A549 (cell line): Measurements from ENCODE around the gene ANAPC7.

Experiments
- EP300 ChIP-seq, 2 experiments: fragments of >200 bp; sonication (Bioruptor Twin); formaldehyde crosslinking; IDR thresholded peaks; 2 replicates in 1 of 2; 3 replicates in 1 of 2; pipeline ENCODE4 v1.6.1; 2016 to 2017
- MAFK ChIP-seq: fragments of 450-650 bp; IDR thresholded peaks from 2 replicates; pipeline ENCODE4 v1.6.1; 2014; ENCODE audit not compliant: partially characterized antibody
- POLR2A ChIP-seq: IDR thresholded peaks from 2 replicates; pipeline ENCODE4 v1.6.1; 2012; ENCODE audit warnings: mild to moderate bottlenecking, low read length
- REST ChIP-seq: fragments of 200-600 bp; sonication (generic); IDR thresholded peaks from 2 replicates; pipeline ENCODE4 v1.6.1; 2016; ENCODE audit warnings: antibody characterized with exemption, mild to moderate bottlenecking, moderate library complexity
- ZNF302 ChIP-seq: fragments of 250-450 bp; sonication (Bioruptor Pico); IDR thresholded peaks from 2 replicates; pipeline ENCODE4 v1.9.0; 2021; ENCODE audit warnings: inconsistent platforms, mild to moderate bottlenecking, moderate library complexity
- TF ChIP-seq, protein P1 (sequence below): fragments of >200 bp; sonication (Bioruptor Twin); formaldehyde crosslinking; IDR thresholded peaks from 3 replicates; pipeline ENCODE4 v1.5.1; 2016
- TF ChIP-seq, protein P2 (sequence below): fragments of 250-450 bp; sonication (Bioruptor Pico); IDR thresholded peaks from 2 replicates; pipeline ENCODE4 v1.5.0; 2021; ENCODE audit warnings: mild to moderate bottlenecking, moderate library complexity, borderline replicate concordance

DNA sequence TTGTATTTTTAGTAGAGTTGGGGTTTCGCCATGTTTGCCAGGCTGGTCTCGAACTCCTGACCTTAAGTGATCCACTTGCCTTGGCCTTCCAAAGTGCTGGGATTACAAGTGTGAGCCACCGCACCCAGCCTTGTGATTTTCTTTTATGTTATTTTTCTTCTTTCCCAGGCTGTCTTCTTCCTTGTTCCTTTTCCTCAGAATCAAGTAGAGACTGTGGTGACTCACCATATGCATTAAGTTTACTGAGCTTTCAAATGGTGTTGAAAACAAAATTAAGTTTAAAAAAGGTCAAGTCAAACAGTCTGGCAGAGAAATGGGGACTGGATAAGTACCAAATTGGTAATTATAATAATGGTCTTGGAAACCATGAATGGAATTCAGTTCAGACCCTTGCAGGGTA is 40.9 kb upstream of the ANAPC7 start:
- TF ChIP-seq POLR2A (no peak), MAFK (no peak), EP300 (IDR thresholded peaks at IDR 0.05) (no peak), ZNF302 (CRISPR knock-in tag) (no peak), REST (no peak)
- TF ChIP-seq, protein P1, sequence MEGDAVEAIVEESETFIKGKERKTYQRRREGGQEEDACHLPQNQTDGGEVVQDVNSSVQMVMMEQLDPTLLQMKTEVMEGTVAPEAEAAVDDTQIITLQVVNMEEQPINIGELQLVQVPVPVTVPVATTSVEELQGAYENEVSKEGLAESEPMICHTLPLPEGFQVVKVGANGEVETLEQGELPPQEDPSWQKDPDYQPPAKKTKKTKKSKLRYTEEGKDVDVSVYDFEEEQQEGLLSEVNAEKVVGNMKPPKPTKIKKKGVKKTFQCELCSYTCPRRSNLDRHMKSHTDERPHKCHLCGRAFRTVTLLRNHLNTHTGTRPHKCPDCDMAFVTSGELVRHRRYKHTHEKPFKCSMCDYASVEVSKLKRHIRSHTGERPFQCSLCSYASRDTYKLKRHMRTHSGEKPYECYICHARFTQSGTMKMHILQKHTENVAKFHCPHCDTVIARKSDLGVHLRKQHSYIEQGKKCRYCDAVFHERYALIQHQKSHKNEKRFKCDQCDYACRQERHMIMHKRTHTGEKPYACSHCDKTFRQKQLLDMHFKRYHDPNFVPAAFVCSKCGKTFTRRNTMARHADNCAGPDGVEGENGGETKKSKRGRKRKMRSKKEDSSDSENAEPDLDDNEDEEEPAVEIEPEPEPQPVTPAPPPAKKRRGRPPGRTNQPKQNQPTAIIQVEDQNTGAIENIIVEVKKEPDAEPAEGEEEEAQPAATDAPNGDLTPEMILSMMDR, result no peak
- TF ChIP-seq, protein P2, sequence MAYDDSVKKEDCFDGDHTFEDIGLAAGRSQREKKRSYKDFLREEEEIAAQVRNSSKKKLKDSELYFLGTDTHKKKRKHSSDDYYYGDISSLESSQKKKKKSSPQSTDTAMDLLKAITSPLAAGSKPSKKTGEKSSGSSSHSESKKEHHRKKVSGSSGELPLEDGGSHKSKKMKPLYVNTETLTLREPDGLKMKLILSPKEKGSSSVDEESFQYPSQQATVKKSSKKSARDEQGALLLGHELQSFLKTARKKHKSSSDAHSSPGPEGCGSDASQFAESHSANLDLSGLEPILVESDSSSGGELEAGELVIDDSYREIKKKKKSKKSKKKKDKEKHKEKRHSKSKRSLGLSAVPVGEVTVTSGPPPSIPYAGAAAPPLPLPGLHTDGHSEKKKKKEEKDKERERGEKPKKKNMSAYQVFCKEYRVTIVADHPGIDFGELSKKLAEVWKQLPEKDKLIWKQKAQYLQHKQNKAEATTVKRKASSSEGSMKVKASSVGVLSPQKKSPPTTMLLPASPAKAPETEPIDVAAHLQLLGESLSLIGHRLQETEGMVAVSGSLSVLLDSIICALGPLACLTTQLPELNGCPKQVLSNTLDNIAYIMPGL (CRISPR knock-in tag), result no peak
